ENCODE results near the gene CNPY2.
"Not testable (repeated sequence)": the region's sequence is repeated elsewhere in the genome, so short reads cannot be mapped to it uniquely, and the experiment has no call there.

DNA sequence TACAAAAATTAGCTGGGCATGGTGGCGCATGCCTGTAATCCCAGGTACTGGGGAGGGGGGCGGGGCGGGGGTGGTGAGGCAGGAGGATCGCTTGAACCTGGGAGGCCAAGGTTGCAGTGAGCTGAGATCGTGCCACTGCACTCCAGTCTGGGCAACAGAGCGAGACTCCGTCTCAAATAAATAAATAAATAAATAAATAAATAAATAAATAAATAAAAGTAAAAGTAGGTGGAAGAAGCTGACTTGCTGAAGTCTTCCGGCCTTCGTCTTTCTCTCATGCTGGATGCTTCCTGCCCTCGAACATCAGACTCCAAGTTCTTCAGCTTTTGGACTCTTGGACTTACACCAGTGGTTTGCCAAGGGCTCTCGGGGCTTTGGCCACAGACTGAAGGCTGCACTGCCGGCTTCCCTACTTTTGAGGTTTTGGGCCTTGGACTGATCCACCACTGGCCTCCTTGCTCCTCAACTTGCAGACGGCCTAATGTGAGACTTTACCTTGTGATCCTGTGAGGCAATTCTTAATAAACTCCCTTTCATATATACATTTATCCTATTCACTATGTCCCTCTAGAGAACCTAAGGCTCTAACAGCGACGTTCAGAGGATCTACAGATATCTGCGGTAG is 49.6 kb downstream of the CNPY2 start:
- TF ChIP-seq, protein P1, sequence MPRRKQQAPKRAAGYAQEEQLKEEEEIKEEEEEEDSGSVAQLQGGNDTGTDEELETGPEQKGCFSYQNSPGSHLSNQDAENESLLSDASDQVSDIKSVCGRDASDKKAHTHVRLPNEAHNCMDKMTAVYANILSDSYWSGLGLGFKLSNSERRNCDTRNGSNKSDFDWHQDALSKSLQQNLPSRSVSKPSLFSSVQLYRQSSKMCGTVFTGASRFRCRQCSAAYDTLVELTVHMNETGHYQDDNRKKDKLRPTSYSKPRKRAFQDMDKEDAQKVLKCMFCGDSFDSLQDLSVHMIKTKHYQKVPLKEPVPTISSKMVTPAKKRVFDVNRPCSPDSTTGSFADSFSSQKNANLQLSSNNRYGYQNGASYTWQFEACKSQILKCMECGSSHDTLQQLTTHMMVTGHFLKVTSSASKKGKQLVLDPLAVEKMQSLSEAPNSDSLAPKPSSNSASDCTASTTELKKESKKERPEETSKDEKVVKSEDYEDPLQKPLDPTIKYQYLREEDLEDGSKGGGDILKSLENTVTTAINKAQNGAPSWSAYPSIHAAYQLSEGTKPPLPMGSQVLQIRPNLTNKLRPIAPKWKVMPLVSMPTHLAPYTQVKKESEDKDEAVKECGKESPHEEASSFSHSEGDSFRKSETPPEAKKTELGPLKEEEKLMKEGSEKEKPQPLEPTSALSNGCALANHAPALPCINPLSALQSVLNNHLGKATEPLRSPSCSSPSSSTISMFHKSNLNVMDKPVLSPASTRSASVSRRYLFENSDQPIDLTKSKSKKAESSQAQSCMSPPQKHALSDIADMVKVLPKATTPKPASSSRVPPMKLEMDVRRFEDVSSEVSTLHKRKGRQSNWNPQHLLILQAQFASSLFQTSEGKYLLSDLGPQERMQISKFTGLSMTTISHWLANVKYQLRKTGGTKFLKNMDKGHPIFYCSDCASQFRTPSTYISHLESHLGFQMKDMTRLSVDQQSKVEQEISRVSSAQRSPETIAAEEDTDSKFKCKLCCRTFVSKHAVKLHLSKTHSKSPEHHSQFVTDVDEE (CRISPR knock-in tag; IDR thresholded peaks at IDR 0.05) = not testable (repeated sequence)
- not testable (repeated sequence) for TF ChIP-seq ISL1 (CRISPR knock-in tag; IDR thresholded peaks at IDR 0.05); ZFP30 (CRISPR knock-in tag; IDR thresholded peaks at IDR 0.05); ZFP3 (CRISPR knock-in tag; IDR thresholded peaks at IDR 0.05); TOX (CRISPR knock-in tag; IDR thresholded peaks at IDR 0.05; ENCODE audit: borderline replicate concordance); ZNF8 (CRISPR knock-in tag; IDR thresholded peaks at IDR 0.05); ARNTL (CRISPR knock-in tag; IDR thresholded peaks at IDR 0.05; ENCODE audit: borderline replicate concordance, low read depth); PPARA (CRISPR knock-in tag; IDR thresholded peaks at IDR 0.05; ENCODE audit: borderline replicate concordance); TCF4 (CRISPR knock-in tag; IDR thresholded peaks at IDR 0.05; ENCODE audit: borderline replicate concordance); ZC3H10 (CRISPR knock-in tag; IDR thresholded peaks at IDR 0.05); BACH2 (CRISPR knock-in tag; IDR thresholded peaks at IDR 0.05; ENCODE audit: borderline replicate concordance); ZNF565 (CRISPR knock-in tag; conservative IDR thresholded peaks at IDR 0.05; ENCODE audit: low read depth); SNAI2 (CRISPR knock-in tag; IDR thresholded peaks at IDR 0.05)
- TF ChIP-seq, protein P2, sequence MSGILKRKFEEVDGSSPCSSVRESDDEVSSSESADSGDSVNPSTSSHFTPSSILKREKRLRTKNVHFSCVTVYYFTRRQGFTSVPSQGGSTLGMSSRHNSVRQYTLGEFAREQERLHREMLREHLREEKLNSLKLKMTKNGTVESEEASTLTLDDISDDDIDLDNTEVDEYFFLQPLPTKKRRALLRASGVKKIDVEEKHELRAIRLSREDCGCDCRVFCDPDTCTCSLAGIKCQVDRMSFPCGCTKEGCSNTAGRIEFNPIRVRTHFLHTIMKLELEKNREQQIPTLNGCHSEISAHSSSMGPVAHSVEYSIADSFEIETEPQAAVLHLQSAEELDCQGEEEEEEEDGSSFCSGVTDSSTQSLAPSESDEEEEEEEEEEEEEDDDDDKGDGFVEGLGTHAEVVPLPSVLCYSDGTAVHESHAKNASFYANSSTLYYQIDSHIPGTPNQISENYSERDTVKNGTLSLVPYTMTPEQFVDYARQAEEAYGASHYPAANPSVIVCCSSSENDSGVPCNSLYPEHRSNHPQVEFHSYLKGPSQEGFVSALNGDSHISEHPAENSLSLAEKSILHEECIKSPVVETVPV (CRISPR knock-in tag; IDR thresholded peaks at IDR 0.05) = not testable (repeated sequence)
